MM.1S (cell line): ENCODE measurements around the gene MACROD1.

Experiments
- DNase-seq: peaks from one replicate; pipeline ENCODE4 v3.0.0-alpha.2; 2015
- H2AFZ ChIP-seq: fragments of 300-600 bp; sonication (generic); 2 replicates; pipeline ENCODE4 v1.6.0; 2016; ENCODE audit warnings: antibody characterized with exemption, low read length
- H3F3A ChIP-seq: fragments of 300-600 bp; sonication (generic); 2 replicates; pipeline ENCODE4 v1.6.1; 2016; ENCODE audit warnings: mild to moderate bottlenecking, antibody characterized with exemption, low read length, moderate library complexity, mixed read lengths; ENCODE audit not compliant: insufficient read depth
- H3K27ac ChIP-seq: fragments of 300-600 bp; sonication (generic); 2 replicates; pipeline ENCODE4 v1.5.1; 2016; ENCODE audit warnings: mild to moderate bottlenecking, low read length
- H3K27me3 ChIP-seq: fragments of 300-600 bp; sonication (generic); replicated peaks from 2 replicates; pipeline ENCODE4 v1.6.0; 2016; ENCODE audit warnings: low read length; ENCODE audit not compliant: insufficient read depth
- H3K36me3 ChIP-seq: fragments of 300-600 bp; sonication (generic); replicated peaks from 2 replicates; pipeline ENCODE4 v1.6.1; 2016; ENCODE audit warnings: mild to moderate bottlenecking, low read length, mixed read lengths; ENCODE audit not compliant: insufficient read depth
- H3K4me1 ChIP-seq: fragments of 300-600 bp; sonication (generic); 2 replicates; pipeline ENCODE4 v1.6.1; 2016; ENCODE audit warnings: low read length, mixed read lengths
- H3K4me2 ChIP-seq: fragments of 300-600 bp; sonication (generic); 2 replicates; pipeline ENCODE4 v1.6.0; 2016; ENCODE audit warnings: low read depth, low read length
- H3K4me3 ChIP-seq: fragments of 300-600 bp; sonication (generic); 2 replicates; pipeline ENCODE4 v1.5.1; 2016; ENCODE audit warnings: low read length, mixed read lengths
- H3K79me2 ChIP-seq: fragments of 300-600 bp; sonication (generic); 2 replicates; pipeline ENCODE4 v1.6.1; 2016; ENCODE audit warnings: mixed run types, low read length, mixed read lengths
- H3K9ac ChIP-seq: fragments of 300-600 bp; sonication (generic); 2 replicates; pipeline ENCODE4 v1.6.1; 2016; ENCODE audit warnings: low read length, mixed read lengths
- H3K9me2 ChIP-seq: fragments of 300-600 bp; sonication (generic); replicated peaks from 2 replicates; pipeline ENCODE4 v1.6.1; 2016; ENCODE audit warnings: mild to moderate bottlenecking, low read length, mixed read lengths; ENCODE audit not compliant: insufficient read depth
- H3K9me3 ChIP-seq: fragments of 300-600 bp; sonication (generic); replicated peaks from 2 replicates; pipeline ENCODE4 v1.6.1; 2016; ENCODE audit warnings: mild to moderate bottlenecking, low read length, mixed read lengths; ENCODE audit not compliant: insufficient read depth
- H4K20me1 ChIP-seq: fragments of 300-600 bp; sonication (generic); 2 replicates; pipeline ENCODE4 v1.6.1; 2016; ENCODE audit warnings: mild to moderate bottlenecking, low read length, moderate library complexity, mixed read lengths; ENCODE audit not compliant: insufficient read depth
- EZH2 ChIP-seq: fragments of 300-600 bp; sonication (generic); optimal IDR thresholded peaks from 2 replicates; pipeline ENCODE3; 2017; ENCODE audit warnings: low read depth, mild to moderate bottlenecking, antibody characterized with exemption, low read length, mixed read lengths
- EZH2phosphoT487 ChIP-seq: fragments of 300-600 bp; sonication (generic); IDR thresholded peaks from 2 replicates; pipeline ENCODE4 v1.6.1; 2018; ENCODE audit warnings: antibody characterized with exemption, low read length
- TF ChIP-seq, protein P1 (sequence below): fragments of 300-600 bp; sonication (generic); IDR thresholded peaks from 2 replicates; pipeline ENCODE4 v1.5.1; 2016; ENCODE audit warnings: antibody characterized with exemption, low read length, mixed read lengths

MACROD1 gene

GRCh38 chr11:64180891-64181290, 15.0 kb upstream of the MACROD1 start:
- H3K27ac ChIP-seq, result no peak overlapping the region

DNA sequence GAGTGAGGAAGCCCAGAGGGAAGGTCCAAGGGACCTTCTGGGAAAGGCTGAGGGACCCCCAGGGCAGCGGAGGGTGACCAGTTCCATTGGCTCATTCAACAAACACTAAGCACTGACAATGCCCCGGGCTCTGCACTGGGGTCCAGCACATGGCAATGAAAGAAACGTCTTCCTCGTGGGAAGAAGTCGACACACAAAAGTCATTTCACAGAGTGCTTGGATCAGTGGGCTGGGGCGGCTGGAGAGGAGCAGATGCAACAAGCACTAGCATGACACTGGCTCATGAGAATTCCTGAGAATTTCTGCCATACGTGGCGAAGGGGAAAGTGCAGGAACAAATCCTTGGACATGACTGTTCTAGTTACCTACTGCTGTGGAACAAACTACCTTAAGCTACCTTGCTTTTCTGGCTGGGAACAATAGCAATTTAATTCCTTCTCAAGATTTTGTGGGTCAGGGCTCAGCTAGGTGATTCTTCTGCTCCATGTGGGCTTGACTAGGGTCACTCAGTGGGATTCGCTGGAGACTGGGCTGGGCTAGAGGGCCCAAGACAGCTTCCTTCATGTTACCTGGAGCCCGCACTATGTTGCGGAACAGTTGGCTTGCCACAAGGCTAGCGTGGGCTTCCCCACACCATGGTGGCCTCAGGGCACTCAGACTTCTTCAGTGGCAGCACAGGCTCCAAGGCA, 13.2 kb upstream of the MACROD1 start:
- H3K9me3 ChIP-seq, result no peaks in the 10 kb centered on the region
- no peaks in the 10 kb centered on the region for H3K9me2 ChIP-seq
- H3K27ac ChIP-seq, result no peak overlapping the region
- H3K79me2 ChIP-seq, result peaks cover 14% of the 10 kb centered on the region
- H3K27me3 ChIP-seq, result no peaks in the 10 kb centered on the region
- H3K4me2 ChIP-seq, result no peak overlapping the region
- H3K4me3 ChIP-seq, result no peak overlapping the region
- DNase-seq, result no peak
- TF ChIP-seq EZH2phosphoT487, result no peak
- no peak for TF ChIP-seq EZH2
- TF ChIP-seq, protein P1, sequence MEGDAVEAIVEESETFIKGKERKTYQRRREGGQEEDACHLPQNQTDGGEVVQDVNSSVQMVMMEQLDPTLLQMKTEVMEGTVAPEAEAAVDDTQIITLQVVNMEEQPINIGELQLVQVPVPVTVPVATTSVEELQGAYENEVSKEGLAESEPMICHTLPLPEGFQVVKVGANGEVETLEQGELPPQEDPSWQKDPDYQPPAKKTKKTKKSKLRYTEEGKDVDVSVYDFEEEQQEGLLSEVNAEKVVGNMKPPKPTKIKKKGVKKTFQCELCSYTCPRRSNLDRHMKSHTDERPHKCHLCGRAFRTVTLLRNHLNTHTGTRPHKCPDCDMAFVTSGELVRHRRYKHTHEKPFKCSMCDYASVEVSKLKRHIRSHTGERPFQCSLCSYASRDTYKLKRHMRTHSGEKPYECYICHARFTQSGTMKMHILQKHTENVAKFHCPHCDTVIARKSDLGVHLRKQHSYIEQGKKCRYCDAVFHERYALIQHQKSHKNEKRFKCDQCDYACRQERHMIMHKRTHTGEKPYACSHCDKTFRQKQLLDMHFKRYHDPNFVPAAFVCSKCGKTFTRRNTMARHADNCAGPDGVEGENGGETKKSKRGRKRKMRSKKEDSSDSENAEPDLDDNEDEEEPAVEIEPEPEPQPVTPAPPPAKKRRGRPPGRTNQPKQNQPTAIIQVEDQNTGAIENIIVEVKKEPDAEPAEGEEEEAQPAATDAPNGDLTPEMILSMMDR, result no peak
- H4K20me1 ChIP-seq, result no peaks in the 10 kb centered on the region
- H3K36me3 ChIP-seq, result no peaks in the 10 kb centered on the region
- peaks cover 24% of the 10 kb centered on the region for H3K4me1 ChIP-seq
- H2AFZ ChIP-seq, result no peak overlapping the region
- H3K9ac ChIP-seq, result no peak overlapping the region
- peaks cover 9% of the 10 kb centered on the region; the same call in 1 of the 2 replicates for H3F3A ChIP-seq

More at GRCh38 chr11:64180891-64181290, 15.0 kb upstream of the MACROD1 start:
- Histone ChIP-seq H3K4me2 (peak overlapping the region; percentile 74; the same call in 1 of the 2 replicates), H3K27me3 (no peaks in the 10 kb centered on the region), H3F3A (peaks cover 21% of the 10 kb centered on the region), H3K9me2 (no peaks in the 10 kb centered on the region), H3K4me1 (peaks cover 24% of the 10 kb centered on the region), H3K9ac (peak overlapping the region; percentile 37; the same call in 1 of the 2 replicates), H4K20me1 (no peaks in the 10 kb centered on the region), H2AFZ (0 out of 2 replicates have a peak overlapping the region, but pooled peaks have one; percentile 44), H3K79me2 (peaks cover 25% of the 10 kb centered on the region), H3K9me3 (no peaks in the 10 kb centered on the region), H3K36me3 (no peaks in the 10 kb centered on the region), H3K4me3 (no peak overlapping the region)
- no peak for TF ChIP-seq EZH2
- TF ChIP-seq, protein P1, result no peak
- TF ChIP-seq EZH2phosphoT487, result no peak
- DNase-seq, result no peak

GRCh38 chr11:64178203-64178602, 12.3 kb upstream of the MACROD1 start:
- Histone ChIP-seq H3F3A (peaks cover 9% of the 10 kb centered on the region; the same call in 1 of the 2 replicates), H3K4me2 (no peak overlapping the region), H3K79me2 (peaks cover 5% of the 10 kb centered on the region; the same call in 1 of the 2 replicates), H3K27me3 (no peaks in the 10 kb centered on the region), H3K9me2 (no peaks in the 10 kb centered on the region), H3K27ac (no peak overlapping the region), H3K4me3 (no peak overlapping the region), H3K36me3 (no peaks in the 10 kb centered on the region), H4K20me1 (no peaks in the 10 kb centered on the region), H3K4me1 (peaks cover 18% of the 10 kb centered on the region), H3K9ac (no peak overlapping the region), H2AFZ (no peak overlapping the region), H3K9me3 (no peaks in the 10 kb centered on the region)
- TF ChIP-seq, protein P1, result no peak
- TF ChIP-seq EZH2 (no peak), EZH2phosphoT487 (no peak)
- DNase-seq, result no peak
